Breast epithelium (tissue), 4 donors: Measurements from ENCODE around the gene CENPA. TPM values are rescaled to one million over a fixed set of nuclear protein-coding genes. Genes with fewer than 3 reads are reported as not detected.
"Not testable (repeated sequence)": the region's sequence is repeated elsewhere in the genome, so short reads cannot be mapped to it uniquely, and the experiment has no call there.

Experiments used
- DNase-seq, 2 donors: peaks; one replicate each; pipeline ENCODE4 v3.0.0-alpha.2; 2019; ENCODE audit warnings: low spot score in 2 of 2
- H3K27ac ChIP-seq, 2 donors: fragments of 200-600 bp; sonication (generic) in 1 of 2; one replicate each; pipeline ENCODE4 v1.5.1; 2016 to 2019; ENCODE audit warnings: mild to moderate bottlenecking in 1 of 2
- H3K27me3 ChIP-seq, 2 donors: fragments of 200-600 bp; sonication (generic) in 1 of 2; one replicate each; pipeline versions ENCODE4 v1.5.1 to v1.6.0; 2017 to 2019; ENCODE audit warnings: control low read depth in 1 of 2, mild to moderate bottlenecking in 1 of 2
- H3K36me3 ChIP-seq: fragments of 200-600 bp; one replicate; pipeline ENCODE4 v1.5.1; 2019
- H3K4me1 ChIP-seq, 2 donors: fragments of 200-600 bp; sonication (generic); one replicate each; pipeline ENCODE4 v1.5.1; 2016 to 2019; ENCODE audit warnings: control low read depth in 1 of 2
- H3K4me3 ChIP-seq, 3 donors: fragments of 200-600 bp; sonication (generic); 1 replicate in 2 of 3; 2 replicates in 1 of 3; pipeline ENCODE4 v1.5.1; 2016 to 2019; ENCODE audit warnings: mild to moderate bottlenecking in 3 of 3, moderate library complexity in 2 of 3
- H3K9me3 ChIP-seq, 2 donors: fragments of 200-600 bp; sonication (generic) in 1 of 2; one replicate each; pipeline ENCODE4 v1.5.1; 2016 to 2019; ENCODE audit warnings: control low read depth in 1 of 2
- POLR2A ChIP-seq: fragments of 450-650 bp; IDR thresholded peaks from one replicate; pipeline ENCODE4 v1.6.1; 2016; ENCODE audit warnings: antibody characterized with exemption, mild to moderate bottlenecking, moderate library complexity
- POLR2AphosphoS5 ChIP-seq, 3 donors: sonication (generic); formaldehyde crosslinking; IDR thresholded peaks; one replicate each; pipeline ENCODE4 v1.6.1; 2017; ENCODE audit warnings: antibody characterized with exemption in 3 of 3
- intact Hi-C: fragments of 100-400 bp; cut with DNase I; formaldehyde crosslinking; loops from one replicate; pipeline ENCODE4 v1.15.1; 2023; ENCODE audit warnings: low total_unique reads
- total RNA-seq, 3 donors: library from RNA; depleted of rRNA; stranded (reverse); fragments of >200 nt; gene quantifications; one replicate each; pipeline ENCODE4 v1.1.0, GENCODE V29; 2016
- TF ChIP-seq, protein P1 (sequence below), 3 donors: fragments of 450-650 bp; IDR thresholded peaks; one replicate each; pipeline ENCODE4 v1.5.1; 2016 to 2017; ENCODE audit warnings: antibody characterized with exemption in 3 of 3, mild to moderate bottlenecking in 3 of 3, moderate library complexity in 3 of 3

CENPA gene
- total RNA-seq, 3 donors from 2014 or later: 0.64 TPM; not detected in 2

DNA sequence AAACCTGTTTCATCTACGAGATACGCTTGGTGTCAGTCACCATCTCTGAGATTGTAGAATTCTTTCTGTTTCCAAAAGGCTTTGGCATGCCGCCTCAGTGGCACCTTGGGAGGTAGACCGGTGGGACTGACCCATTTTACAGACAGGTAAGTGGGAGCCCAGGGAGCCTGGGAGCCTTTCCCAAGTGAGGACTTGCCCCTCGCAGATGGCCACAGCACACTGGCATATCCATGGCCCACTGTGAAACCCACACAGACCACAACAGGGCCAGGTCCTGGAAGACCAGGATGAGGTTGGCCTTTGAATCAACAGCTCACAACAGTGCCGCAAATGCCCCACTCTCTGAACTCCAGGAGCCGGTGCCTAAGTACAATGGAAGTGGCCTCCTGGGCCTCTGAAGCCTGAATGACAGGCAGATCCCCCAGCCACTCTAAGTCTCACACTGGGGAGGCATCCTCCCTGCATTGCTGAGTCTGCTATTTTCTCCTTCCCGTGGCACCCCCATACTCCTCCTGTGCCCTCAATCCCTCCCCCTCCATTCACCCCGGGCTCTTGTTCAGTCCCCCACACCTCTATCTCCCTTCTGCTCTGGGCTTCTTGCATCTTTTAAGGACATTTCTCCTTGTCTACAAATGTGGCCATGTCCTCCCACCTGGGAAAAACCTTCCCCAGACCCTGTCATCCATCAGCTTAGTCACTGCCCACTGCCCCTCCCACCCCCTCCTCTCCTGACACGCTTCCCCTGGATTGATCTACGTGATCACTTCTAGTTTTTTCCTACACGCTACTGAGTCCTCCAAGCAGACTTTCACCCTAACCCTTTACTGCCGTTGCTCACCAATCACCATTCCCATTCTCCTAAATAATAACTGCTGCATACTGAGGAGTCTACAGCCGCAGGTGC lies 26.2 kb downstream of the CENPA start:
- TF ChIP-seq POLR2AphosphoS5 (IDR thresholded peaks at IDR 0.05) (no peak), POLR2A (no peak)
- TF ChIP-seq, protein P1, sequence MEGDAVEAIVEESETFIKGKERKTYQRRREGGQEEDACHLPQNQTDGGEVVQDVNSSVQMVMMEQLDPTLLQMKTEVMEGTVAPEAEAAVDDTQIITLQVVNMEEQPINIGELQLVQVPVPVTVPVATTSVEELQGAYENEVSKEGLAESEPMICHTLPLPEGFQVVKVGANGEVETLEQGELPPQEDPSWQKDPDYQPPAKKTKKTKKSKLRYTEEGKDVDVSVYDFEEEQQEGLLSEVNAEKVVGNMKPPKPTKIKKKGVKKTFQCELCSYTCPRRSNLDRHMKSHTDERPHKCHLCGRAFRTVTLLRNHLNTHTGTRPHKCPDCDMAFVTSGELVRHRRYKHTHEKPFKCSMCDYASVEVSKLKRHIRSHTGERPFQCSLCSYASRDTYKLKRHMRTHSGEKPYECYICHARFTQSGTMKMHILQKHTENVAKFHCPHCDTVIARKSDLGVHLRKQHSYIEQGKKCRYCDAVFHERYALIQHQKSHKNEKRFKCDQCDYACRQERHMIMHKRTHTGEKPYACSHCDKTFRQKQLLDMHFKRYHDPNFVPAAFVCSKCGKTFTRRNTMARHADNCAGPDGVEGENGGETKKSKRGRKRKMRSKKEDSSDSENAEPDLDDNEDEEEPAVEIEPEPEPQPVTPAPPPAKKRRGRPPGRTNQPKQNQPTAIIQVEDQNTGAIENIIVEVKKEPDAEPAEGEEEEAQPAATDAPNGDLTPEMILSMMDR (IDR thresholded peaks at IDR 0.05): no peak
- Histone ChIP-seq H3K9me3 (no peaks in the 10 kb centered on the region), H3K36me3 (no peaks in the 10 kb centered on the region), H3K27me3 (peaks cover 0 to 24% of the 10 kb centered on the region in 2 donors), H3K27ac (no peak overlapping the region), H3K4me3 (no peak overlapping the region), H3K4me1 (no peaks in the 10 kb centered on the region)
- no peak for DNase-seq
- intact Hi-C loops: no loop called here

DNA sequence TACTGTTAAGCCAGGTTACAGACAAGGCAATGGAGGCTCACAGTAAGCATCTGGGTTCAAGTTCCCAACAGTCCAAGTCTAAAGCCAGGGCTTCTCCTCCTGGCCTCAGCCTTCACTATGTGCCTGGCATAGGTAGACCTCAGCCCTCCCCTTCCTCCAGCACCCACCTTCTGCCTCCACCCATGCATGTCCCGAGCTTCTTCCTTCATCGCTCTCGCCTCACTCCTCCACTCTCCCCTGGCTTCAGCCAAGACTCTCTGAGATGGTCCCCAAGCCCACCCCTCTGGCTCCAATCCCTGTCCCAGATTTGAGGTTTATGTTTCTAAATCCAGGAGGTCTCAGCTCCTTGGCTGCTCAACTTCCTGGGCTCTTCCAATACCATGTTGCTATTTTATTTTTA lies 26.9 kb downstream of the CENPA start:
- H3K27ac ChIP-seq: no peak overlapping the region
- no peaks in the 10 kb centered on the region for H3K9me3 ChIP-seq
- no peaks in the 10 kb centered on the region for H3K36me3 ChIP-seq
- intact Hi-C loops: no loop called here
- peaks cover 0 to 24% of the 10 kb centered on the region in 2 donors for H3K27me3 ChIP-seq
- no peak for DNase-seq
- H3K4me1 ChIP-seq: no peaks in the 10 kb centered on the region
- no peak overlapping the region for H3K4me3 ChIP-seq
- TF ChIP-seq POLR2AphosphoS5 (IDR thresholded peaks at IDR 0.05) (no peak), POLR2A (no peak)
- TF ChIP-seq, protein P1 (IDR thresholded peaks at IDR 0.05): no peak

DNA sequence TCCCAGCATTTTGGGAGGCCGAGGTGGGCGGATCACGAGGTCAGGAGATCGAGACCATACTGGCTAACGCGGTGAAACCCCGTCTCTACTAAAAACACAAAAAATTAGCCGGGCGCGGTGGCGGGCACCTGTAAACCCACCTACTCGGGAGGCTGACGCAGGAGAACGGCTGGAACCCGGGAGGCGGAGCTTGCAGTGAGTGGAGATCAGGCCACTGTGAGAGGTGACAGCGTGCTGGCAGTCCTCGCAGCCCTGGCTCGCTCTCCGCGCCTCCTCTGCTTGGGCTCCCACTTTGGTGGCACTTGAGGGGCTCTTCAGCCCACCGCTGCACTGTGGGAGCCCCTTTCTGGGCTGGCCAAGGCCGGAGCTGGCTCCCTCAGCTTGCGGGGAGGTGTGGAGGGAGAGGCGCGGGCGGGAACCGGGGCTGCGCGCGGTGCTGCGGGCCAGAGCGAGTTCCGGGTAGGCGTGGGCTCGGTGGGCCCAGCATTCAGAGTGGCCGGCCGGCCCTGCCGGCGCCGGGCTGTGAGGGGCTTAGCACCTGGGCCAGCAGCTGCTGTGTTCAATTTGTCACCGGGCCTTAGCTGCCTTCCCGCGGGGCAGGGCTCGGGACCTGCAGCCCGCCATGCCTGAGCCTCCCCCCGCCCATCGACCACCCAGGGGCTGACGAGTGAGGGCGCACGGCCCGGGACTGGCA lies 28.4 kb downstream of the CENPA start:
- H3K36me3 ChIP-seq, intact Hi-C loops, H3K9me3 ChIP-seq, H3K27ac ChIP-seq, H3K4me1 ChIP-seq, DNase-seq, H3K4me3 ChIP-seq: not testable (repeated sequence)
- peaks cover 0 to 24% of the 10 kb centered on the region in 2 donors for H3K27me3 ChIP-seq

DNA sequence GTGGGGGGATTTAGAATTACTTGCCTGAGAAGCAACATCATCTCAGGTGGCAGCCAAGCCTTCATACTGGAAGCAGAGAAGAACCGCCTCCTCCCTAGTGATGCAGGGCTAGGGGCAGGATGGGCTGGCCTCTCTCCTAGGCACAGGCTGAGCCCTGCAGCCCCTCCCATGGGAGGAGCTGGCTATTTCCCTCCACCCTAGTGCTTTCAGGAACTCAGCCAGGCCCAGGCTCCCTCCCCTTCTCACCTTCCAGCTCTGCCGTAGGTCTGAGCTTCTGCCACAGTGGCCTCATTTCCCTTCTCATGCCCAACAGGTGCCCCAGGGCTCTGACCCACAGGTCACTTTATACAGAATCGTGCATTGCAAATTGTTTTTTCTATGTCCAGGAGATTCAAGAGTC lies 31.0 kb downstream of the CENPA start:
- no peaks in the 10 kb centered on the region for H3K36me3 ChIP-seq
- H3K4me3 ChIP-seq: no peak overlapping the region
- no peaks in the 10 kb centered on the region for H3K9me3 ChIP-seq
- H3K4me1 ChIP-seq: no peaks in the 10 kb centered on the region
- intact Hi-C loops: no loop called here
- H3K27me3 ChIP-seq: peaks cover 0 to 12% of the 10 kb centered on the region in 2 donors
- TF ChIP-seq POLR2A (no peak), POLR2AphosphoS5 (IDR thresholded peaks at IDR 0.05) (no peak)
- TF ChIP-seq, protein P1 (IDR thresholded peaks at IDR 0.05): no peak
- DNase-seq: no peak
- H3K27ac ChIP-seq: no peak overlapping the region

DNA sequence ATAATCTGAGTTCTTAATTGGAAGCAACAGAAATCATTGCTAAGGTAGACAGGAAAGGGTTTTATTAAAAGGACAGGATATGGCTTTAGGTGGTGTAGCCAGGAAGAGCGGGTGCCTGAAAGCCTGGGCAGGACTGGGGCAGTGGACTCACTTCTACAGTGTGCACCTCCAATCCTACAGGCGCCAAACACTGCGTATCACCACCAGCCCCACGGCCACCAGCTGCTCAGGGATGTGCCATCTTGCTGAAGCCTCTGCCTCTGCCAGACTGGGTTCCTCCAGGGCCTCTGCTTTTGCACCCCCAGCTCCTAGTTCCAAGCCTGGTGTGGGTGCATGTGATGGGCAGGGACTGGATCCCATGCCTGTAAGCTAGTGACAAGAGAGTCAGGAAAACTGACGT lies 32.4 kb downstream of the CENPA start:
- H3K27ac ChIP-seq: no peak overlapping the region
- intact Hi-C loops: no loop called here
- H3K4me1 ChIP-seq: no peaks in the 10 kb centered on the region
- H3K27me3 ChIP-seq: peaks cover 0 to 4% of the 10 kb centered on the region in 2 donors
- TF ChIP-seq, protein P1 (IDR thresholded peaks at IDR 0.05): no peak
- no peak for TF ChIP-seq POLR2A
- TF ChIP-seq POLR2AphosphoS5 (IDR thresholded peaks at IDR 0.05): no peak
- no peaks in the 10 kb centered on the region for H3K36me3 ChIP-seq
- no peak overlapping the region for H3K4me3 ChIP-seq
- no peaks in the 10 kb centered on the region for H3K9me3 ChIP-seq
- DNase-seq: no peak
